ENCODE results near the gene SLC4A8. TPM values are rescaled to one million over a fixed set of nuclear protein-coding genes. Genes with fewer than 3 reads are reported as not detected.

SLC4A8 gene
- total RNA-seq = 5.2 and 5.8 TPM in 2 replicates

DNA sequence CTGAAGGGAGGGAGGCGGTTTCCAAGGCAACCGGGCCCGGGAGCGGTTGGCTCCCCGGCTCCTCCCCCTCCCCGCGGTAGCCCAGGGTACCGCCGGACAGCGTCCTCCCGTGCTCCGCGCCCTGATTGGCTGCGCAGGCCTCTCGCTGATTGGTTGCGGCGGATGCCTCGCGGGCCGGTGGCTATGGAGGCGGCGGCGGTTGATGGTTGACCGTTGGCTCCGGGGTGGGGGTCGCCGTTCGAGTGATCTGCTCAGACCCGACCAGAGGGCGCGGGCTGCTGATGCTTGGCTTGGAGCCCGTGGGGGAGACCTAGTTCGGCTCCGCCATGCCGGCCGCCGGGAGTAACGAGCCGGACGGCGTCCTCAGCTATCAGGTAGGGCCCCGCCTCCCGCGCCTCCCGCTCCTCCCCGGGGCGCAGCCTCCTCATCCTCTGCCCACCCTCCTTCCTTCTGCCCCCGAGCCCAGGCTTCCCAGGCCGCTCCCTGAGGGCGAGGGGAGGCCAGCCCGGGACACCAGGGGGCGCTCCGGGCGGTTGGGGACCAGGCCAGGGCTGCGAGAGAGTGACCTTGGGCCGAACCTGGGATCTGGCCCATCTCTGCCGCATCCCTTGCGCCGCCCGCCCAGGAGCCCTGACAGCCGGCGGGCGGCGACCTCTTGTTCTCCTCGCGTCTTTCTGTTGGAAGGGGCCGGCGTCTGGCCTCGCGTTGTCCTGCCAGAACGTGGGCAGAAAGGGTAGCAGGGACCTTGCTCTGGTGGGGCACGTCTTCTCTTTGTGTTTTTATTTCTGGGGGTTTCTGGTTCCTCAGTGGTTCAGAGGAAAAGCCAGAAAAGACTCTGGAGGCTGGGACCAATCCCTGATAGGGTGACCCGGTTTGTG is at the start of gene SLC4A8:
TSS of gene SLC4A8 (plus strand) at position 170 of the 878 bp plus-strand sequence. CDS start at position 327, 157 bp downstream.
- intact Hi-C loops (cut with micrococcal nuclease) = loop anchor here (1.0 to 5.0 kb wide), 7 partner anchors 34 to 597 kb away; partner anchors contain the start of genes GALNT6 and SCN8A
- Mint-ChIP-seq H3K9me3 (no peaks in the 10 kb centered on the region), H3K4me1 (peaks cover 16% of the 10 kb centered on the region), H3K36me3 (ENCODE audit: low read depth) (no peaks in the 10 kb centered on the region), H3K27ac (peak within 1 kb of the TSS; percentile 25), H3K27me3 (no peaks in the 10 kb centered on the region), H3K4me3 (peak within 1 kb of the TSS; percentile 83)
- ATAC-seq (ENCODE audit: low read depth) (peak; percentile 92), DNase-seq (peak; percentile 75)
- CTCF ChIA-PET = interaction anchor here (0.5 to 3.1 kb wide), 3 partner anchors 68 to 922 kb away, joined by 3 to 16 read pairs (median 4); no protein-coding TSS in a partner anchor
- POLR2A ChIA-PET = interaction anchor here (0.6 to 0.7 kb wide), 2 partner anchors 33 to 75 kb away, joined by 4 to 5 read pairs; no protein-coding TSS in a partner anchor
- TF ChIP-seq, protein P1, sequence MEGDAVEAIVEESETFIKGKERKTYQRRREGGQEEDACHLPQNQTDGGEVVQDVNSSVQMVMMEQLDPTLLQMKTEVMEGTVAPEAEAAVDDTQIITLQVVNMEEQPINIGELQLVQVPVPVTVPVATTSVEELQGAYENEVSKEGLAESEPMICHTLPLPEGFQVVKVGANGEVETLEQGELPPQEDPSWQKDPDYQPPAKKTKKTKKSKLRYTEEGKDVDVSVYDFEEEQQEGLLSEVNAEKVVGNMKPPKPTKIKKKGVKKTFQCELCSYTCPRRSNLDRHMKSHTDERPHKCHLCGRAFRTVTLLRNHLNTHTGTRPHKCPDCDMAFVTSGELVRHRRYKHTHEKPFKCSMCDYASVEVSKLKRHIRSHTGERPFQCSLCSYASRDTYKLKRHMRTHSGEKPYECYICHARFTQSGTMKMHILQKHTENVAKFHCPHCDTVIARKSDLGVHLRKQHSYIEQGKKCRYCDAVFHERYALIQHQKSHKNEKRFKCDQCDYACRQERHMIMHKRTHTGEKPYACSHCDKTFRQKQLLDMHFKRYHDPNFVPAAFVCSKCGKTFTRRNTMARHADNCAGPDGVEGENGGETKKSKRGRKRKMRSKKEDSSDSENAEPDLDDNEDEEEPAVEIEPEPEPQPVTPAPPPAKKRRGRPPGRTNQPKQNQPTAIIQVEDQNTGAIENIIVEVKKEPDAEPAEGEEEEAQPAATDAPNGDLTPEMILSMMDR (IDR thresholded peaks at IDR 0.05) = no peak

DNA sequence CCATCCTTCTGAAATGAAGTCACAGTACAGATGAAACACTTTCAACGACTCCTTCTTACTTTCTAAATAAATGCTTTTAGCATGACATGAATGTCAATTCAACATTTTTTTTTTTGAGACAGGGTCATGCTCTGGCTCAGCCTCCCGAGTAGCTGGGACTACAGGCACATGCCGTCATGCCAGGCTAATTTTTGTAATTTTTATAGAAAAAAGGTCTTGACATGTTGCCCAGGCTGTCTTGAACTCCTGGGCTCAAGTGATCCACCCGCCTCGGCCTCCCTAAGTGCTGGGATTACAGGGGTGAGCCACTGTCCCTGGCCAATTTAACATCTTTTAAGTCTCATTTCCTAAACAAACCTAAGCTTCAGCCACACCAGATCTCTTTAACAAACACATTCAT is 49.8 kb upstream of the SLC4A8 start:
- H3K4me1 Mint-ChIP-seq = peaks cover 37% of the 10 kb centered on the region

DNA sequence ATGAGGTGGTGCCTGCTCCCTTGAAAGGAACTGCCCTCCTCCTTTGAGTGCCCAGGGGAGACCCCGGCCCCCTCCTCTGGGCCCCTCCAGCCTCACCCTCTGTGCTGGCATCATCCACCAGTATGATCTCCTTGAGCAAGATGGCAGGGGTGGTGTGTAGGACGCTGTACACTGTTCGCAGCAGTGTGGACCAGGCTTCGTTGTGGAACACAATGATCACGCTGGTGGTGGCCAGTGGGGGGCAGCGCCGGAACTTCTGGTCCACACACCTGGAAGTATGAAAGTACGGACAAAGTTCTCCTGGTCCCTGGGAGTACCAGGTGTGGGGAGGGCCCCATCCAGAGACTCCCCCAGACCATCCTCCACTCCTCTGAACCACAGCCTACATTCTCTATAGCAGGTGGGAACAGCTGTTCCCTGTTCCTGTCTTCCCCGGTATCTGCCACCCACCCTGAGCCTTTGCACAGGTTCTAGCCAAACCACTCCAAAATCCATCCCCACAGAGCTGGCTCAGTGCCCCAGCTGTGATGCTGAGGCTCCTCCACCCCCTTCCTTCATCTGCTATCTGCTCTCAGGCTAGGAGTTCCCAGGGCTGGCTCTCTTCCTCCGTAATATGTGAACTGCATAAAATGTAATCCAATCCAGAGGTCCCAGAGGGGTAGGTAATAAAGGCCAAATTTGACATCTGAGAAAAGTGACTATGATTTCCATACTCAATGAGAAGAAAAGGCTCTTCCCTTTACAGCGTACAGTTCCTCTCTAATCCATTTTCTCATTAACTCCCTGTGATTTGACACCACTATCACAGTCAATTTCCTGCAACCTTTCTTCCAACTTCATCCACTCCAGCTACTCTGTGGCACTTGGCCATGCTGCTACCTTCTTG is 47.3 kb upstream of the SLC4A8 start:
- DNase-seq (no peak), ATAC-seq (ENCODE audit: low read depth) (no peak)
- ChIA-PET CTCF (no interaction called here), POLR2A (interaction anchor here (1.2 kb wide), 1 partner anchor 12 kb away, joined by 3 read pairs; no protein-coding TSS in a partner anchor)
- Mint-ChIP-seq H3K4me3 (no peak overlapping the region), H3K4me1 (peaks cover 24% of the 10 kb centered on the region), H3K36me3 (ENCODE audit: low read depth) (peaks cover 71% of the 10 kb centered on the region), H3K27ac (no peak overlapping the region), H3K27me3 (no peaks in the 10 kb centered on the region), H3K9me3 (no peaks in the 10 kb centered on the region)
- TF ChIP-seq, protein P1 (IDR thresholded peaks at IDR 0.05) = no peak
- intact Hi-C loops (cut with micrococcal nuclease) = no loop called here

More for the DNA sequence above, 49.8 kb upstream of the SLC4A8 start:
- H3K4me3 Mint-ChIP-seq = no peak overlapping the region
- peaks cover 58% of the 10 kb centered on the region for H3K36me3 Mint-ChIP-seq (ENCODE audit: low read depth)
- DNase-seq = no peak
- intact Hi-C loops (cut with micrococcal nuclease) = no loop called here
- TF ChIP-seq, protein P1 (IDR thresholded peaks at IDR 0.05) = no peak
- no peaks in the 10 kb centered on the region for H3K27me3 Mint-ChIP-seq
- ChIA-PET CTCF (no interaction called here), POLR2A (interaction anchor here (0.5 kb wide), 1 partner anchor 49 kb away, joined by 3 read pairs; no protein-coding TSS in a partner anchor)
- no peak for ATAC-seq (ENCODE audit: low read depth)
- H3K9me3 Mint-ChIP-seq = no peaks in the 10 kb centered on the region
- no peak overlapping the region for H3K27ac Mint-ChIP-seq

- Mint-ChIP-seq H3K36me3 (ENCODE audit: low read depth) (peaks cover 70% of the 10 kb centered on the region), H3K27me3 (no peaks in the 10 kb centered on the region), H3K4me1 (peaks cover 28% of the 10 kb centered on the region), H3K4me3 (no peak overlapping the region), H3K9me3 (no peaks in the 10 kb centered on the region), H3K27ac (no peak overlapping the region)
- ATAC-seq (ENCODE audit: low read depth) (peak; percentile 28), DNase-seq (no peak)
- TF ChIP-seq, protein P1 (IDR thresholded peaks at IDR 0.05) = no peak
- POLR2A ChIA-PET = no interaction called here
- CTCF ChIA-PET = no interaction called here
- intact Hi-C loops (cut with micrococcal nuclease) = no loop called here
Observed at GRCh38 chr12:51378749-51379148, 45.9 kb upstream of the SLC4A8 start.

Data from activated B cell treated with CpG ODN at 0.5 μM for 24 hours (primary cell).